Peyer's patch (tissue), 4 donors: ENCODE data around the gene ZNF534.
"Not testable (repeated sequence)": the region's sequence is repeated elsewhere in the genome, so short reads cannot be mapped to it uniquely, and the experiment has no call there.

Experiments
- POLR2A ChIP-seq, 2 donors: fragments of 450-650 bp; IDR thresholded peaks; one replicate each; pipeline ENCODE4 v1.5.1; 2017; ENCODE audit warnings: antibody characterized with exemption in 2 of 2, mild to moderate bottlenecking in 2 of 2, moderate library complexity in 2 of 2
- TF ChIP-seq, protein P1 (sequence below), 6 experiments: fragments of 450-650 bp in 4 of 6; fragments of 200-600 bp in 2 of 6; sonication (generic) in 1 of 6; IDR thresholded peaks; one replicate each; pipeline ENCODE4 v1.5.1; 2017 to 2019; ENCODE audit warnings: antibody characterized with exemption in 6 of 6, mild to moderate bottlenecking in 3 of 6, moderate library complexity in 1 of 6

DNA sequence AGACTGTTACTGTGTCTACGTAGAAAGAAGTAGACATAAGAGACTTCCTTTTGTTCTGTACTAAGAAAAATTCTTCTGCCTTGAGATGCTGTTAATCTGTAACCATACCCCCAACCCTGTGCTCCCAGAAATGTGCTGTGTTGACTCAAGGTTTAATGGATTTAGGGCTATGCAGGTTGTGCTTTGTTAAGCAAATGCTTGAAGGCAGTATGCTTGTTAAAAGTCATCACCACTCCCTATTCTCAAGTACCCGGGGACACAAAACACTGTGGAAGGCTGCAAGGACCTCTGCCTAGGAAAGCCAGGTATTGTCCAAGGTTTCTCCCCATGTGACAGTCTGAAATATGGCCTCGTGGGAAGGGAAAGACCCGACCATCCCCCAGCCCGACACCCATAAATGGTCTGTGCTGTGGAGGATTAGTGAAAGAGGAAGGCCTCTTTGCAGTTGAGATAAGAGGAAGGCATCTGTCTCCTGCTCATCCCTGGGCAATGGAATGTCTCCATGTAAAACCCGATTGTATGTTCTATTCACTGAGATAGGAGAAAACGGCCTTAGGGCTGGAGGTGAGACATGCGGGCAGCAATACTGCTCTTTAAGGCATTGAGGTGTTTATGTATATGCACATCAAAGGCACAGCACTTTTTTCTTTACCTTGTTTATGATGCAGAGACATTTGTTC, 56.8 kb downstream of the ZNF534 start:
- TF ChIP-seq, protein P1, sequence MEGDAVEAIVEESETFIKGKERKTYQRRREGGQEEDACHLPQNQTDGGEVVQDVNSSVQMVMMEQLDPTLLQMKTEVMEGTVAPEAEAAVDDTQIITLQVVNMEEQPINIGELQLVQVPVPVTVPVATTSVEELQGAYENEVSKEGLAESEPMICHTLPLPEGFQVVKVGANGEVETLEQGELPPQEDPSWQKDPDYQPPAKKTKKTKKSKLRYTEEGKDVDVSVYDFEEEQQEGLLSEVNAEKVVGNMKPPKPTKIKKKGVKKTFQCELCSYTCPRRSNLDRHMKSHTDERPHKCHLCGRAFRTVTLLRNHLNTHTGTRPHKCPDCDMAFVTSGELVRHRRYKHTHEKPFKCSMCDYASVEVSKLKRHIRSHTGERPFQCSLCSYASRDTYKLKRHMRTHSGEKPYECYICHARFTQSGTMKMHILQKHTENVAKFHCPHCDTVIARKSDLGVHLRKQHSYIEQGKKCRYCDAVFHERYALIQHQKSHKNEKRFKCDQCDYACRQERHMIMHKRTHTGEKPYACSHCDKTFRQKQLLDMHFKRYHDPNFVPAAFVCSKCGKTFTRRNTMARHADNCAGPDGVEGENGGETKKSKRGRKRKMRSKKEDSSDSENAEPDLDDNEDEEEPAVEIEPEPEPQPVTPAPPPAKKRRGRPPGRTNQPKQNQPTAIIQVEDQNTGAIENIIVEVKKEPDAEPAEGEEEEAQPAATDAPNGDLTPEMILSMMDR (IDR thresholded peaks at IDR 0.05), result not testable (repeated sequence)
- not testable (repeated sequence) for TF ChIP-seq POLR2A (IDR thresholded peaks at IDR 0.05)
